ENCODE data around the gene LHFPL5. TPM values are rescaled to one million over a fixed set of nuclear protein-coding genes. Genes with fewer than 3 reads are reported as not detected.

Gene LHFPL5
- total RNA-seq, 2 donors from 2014 or later: not detected

- intact Hi-C loops (cut with DNase I): no loop called here
- no peak for DNase-seq (ENCODE audit: low spot score)
Measured at GRCh38 chr6:35788423-35788982, 16.6 kb upstream of the LHFPL5 start.

GRCh38 chr6:35790683-35791082 lies 14.5 kb upstream of the LHFPL5 start:
- intact Hi-C loops (cut with DNase I): no loop called here

GRCh38 chr6:35794536-35795452 lies 10.4 kb upstream of the LHFPL5 start:
- no peak for DNase-seq (ENCODE audit: low spot score)
- intact Hi-C loops (cut with DNase I): no loop called here

More at GRCh38 chr6:35790683-35791082, 14.5 kb upstream of the LHFPL5 start:
- DNase-seq (ENCODE audit: low spot score): no peak

- DNase-seq (ENCODE audit: low spot score): no peak
- intact Hi-C loops (cut with DNase I): no loop called here
Measured at GRCh38 chr6:35795453-35796071, 9.6 kb upstream of the LHFPL5 start.

- intact Hi-C loops (cut with DNase I): no loop called here
- DNase-seq (ENCODE audit: low spot score): no peak
Measured at GRCh38 chr6:35796236-35796635, 8.9 kb upstream of the LHFPL5 start.

GRCh38 chr6:35797837-35798526 lies 7.2 kb upstream of the LHFPL5 start:
- DNase-seq (ENCODE audit: low spot score): no peak
- intact Hi-C loops (cut with DNase I): no loop called here

GRCh38 chr6:35798706-35799105 lies 6.4 kb upstream of the LHFPL5 start:
- no peak for DNase-seq (ENCODE audit: low spot score)
- intact Hi-C loops (cut with DNase I): no loop called here

GRCh38 chr6:35801148-35801547 lies 4.0 kb upstream of the LHFPL5 start:
- intact Hi-C loops (cut with DNase I): no loop called here
- no peak for DNase-seq (ENCODE audit: low spot score)

GRCh38 chr6:35808688-35809087 lies 3.5 kb downstream of the LHFPL5 start:
- DNase-seq (ENCODE audit: low spot score): no peak
- intact Hi-C loops (cut with DNase I): no loop called here

- intact Hi-C loops (cut with DNase I): no loop called here
- DNase-seq (ENCODE audit: low spot score): no peak
Measured at GRCh38 chr6:35809809-35810208, 4.7 kb downstream of the LHFPL5 start.

- intact Hi-C loops (cut with DNase I): no loop called here
- DNase-seq (ENCODE audit: low spot score): no peak
Measured at GRCh38 chr6:35810971-35811698, 6.0 kb downstream of the LHFPL5 start.

GRCh38 chr6:35811699-35811995 lies 6.5 kb downstream of the LHFPL5 start:
- no peak for DNase-seq (ENCODE audit: low spot score)
- intact Hi-C loops (cut with DNase I): no loop called here

- intact Hi-C loops (cut with DNase I): no loop called here
- no peak for DNase-seq (ENCODE audit: low spot score)
Measured at GRCh38 chr6:35817515-35817914, 12.4 kb downstream of the LHFPL5 start.

- no peak for DNase-seq (ENCODE audit: low spot score)
- intact Hi-C loops (cut with DNase I): no loop called here
Measured at GRCh38 chr6:35823601-35824000, 18.4 kb downstream of the LHFPL5 start.

- no peak for DNase-seq (ENCODE audit: low spot score)
- intact Hi-C loops (cut with DNase I): no loop called here
Measured at GRCh38 chr6:35824552-35825192, 19.5 kb downstream of the LHFPL5 start.

GRCh38 chr6:35829306-35829705 lies 24.2 kb downstream of the LHFPL5 start:
- DNase-seq (ENCODE audit: low spot score): no peak
- intact Hi-C loops (cut with DNase I): no loop called here

GRCh38 chr6:35831257-35832007 lies 26.3 kb downstream of the LHFPL5 start:
- no peak for DNase-seq (ENCODE audit: low spot score)
- intact Hi-C loops (cut with DNase I): no loop called here

GRCh38 chr6:35833536-35833935 lies 28.4 kb downstream of the LHFPL5 start:
- no peak for DNase-seq (ENCODE audit: low spot score)
- intact Hi-C loops (cut with DNase I): no loop called here
